Measurements from ENCODE around the gene MOB3B. TPM values are rescaled to one million over a fixed set of nuclear protein-coding genes. Genes with fewer than 3 reads are reported as not detected.

MOB3B gene
- total RNA-seq, 1 donor from 2014 or later, result 21.8 TPM

GRCh38 chr9:27554712-27555111 lies 25.1 kb upstream of the MOB3B start:
- DNase-seq (ENCODE audit: low read depth, low spot score), result no peak
- H3K27me3 Mint-ChIP-seq (ENCODE audit: low read depth), result no peaks in the 10 kb centered on the region
- H3K4me3 Mint-ChIP-seq, result no peak overlapping the region
- no peak overlapping the region for H3K27ac Mint-ChIP-seq (ENCODE audit: unreplicated experiment)
- no peaks in the 10 kb centered on the region for H3K9me3 Mint-ChIP-seq
- H3K36me3 Mint-ChIP-seq (ENCODE audit: low read depth), result peaks cover 17% of the 10 kb centered on the region
- TF ChIP-seq, protein P1, sequence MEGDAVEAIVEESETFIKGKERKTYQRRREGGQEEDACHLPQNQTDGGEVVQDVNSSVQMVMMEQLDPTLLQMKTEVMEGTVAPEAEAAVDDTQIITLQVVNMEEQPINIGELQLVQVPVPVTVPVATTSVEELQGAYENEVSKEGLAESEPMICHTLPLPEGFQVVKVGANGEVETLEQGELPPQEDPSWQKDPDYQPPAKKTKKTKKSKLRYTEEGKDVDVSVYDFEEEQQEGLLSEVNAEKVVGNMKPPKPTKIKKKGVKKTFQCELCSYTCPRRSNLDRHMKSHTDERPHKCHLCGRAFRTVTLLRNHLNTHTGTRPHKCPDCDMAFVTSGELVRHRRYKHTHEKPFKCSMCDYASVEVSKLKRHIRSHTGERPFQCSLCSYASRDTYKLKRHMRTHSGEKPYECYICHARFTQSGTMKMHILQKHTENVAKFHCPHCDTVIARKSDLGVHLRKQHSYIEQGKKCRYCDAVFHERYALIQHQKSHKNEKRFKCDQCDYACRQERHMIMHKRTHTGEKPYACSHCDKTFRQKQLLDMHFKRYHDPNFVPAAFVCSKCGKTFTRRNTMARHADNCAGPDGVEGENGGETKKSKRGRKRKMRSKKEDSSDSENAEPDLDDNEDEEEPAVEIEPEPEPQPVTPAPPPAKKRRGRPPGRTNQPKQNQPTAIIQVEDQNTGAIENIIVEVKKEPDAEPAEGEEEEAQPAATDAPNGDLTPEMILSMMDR (conservative IDR thresholded peaks at IDR 0.05), result no peak
- no peaks in the 10 kb centered on the region for H3K4me1 Mint-ChIP-seq

- Mint-ChIP-seq H3K27me3 (ENCODE audit: low read depth) (no peaks in the 10 kb centered on the region), H3K4me3 (no peak overlapping the region), H3K36me3 (ENCODE audit: low read depth) (peaks cover 18% of the 10 kb centered on the region), H3K27ac (ENCODE audit: unreplicated experiment) (no peak overlapping the region), H3K9me3 (no peaks in the 10 kb centered on the region), H3K4me1 (no peaks in the 10 kb centered on the region)
- TF ChIP-seq, protein P1 (conservative IDR thresholded peaks at IDR 0.05), result no peak
- no peak for DNase-seq (ENCODE audit: low read depth, low spot score)
These were observed 19.7 kb upstream of the MOB3B start for GRCh38 chr9:27549196-27549755.

DNA sequence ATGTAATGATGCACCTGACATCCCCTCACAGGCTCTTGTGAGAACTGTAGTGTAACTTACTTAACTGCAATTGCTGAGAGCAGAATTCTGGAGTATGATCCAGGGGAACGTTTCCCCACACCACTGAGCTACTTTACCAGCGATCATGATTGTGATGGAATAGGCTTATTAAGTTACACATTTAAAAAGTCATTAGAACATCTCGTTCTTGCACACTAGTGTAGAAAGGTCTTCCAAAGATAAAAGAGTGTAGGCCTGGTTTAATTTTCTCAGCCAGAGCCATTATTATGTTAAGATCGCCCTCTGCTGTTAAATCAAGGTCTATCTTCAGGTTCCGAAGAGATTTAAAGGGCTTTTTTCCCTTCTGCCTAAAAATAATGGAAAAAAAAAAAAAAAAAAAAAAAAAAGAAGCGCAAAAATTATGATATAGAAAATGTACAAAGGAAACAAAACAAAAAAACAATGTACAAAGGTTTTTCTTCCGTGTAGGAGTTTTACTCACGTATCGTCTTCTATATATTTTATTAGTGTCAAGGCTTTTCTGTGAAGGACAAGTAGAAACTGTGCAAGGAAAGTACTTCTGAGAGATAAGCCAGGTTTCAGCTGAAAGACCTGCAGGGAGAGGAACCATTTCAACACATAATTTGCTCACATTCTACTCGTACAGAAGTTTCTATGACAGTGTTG lies 18.6 kb upstream of the MOB3B start:
- H3K27ac Mint-ChIP-seq (ENCODE audit: unreplicated experiment), result no peak overlapping the region
- H3K9me3 Mint-ChIP-seq, result no peaks in the 10 kb centered on the region
- H3K27me3 Mint-ChIP-seq (ENCODE audit: low read depth), result no peaks in the 10 kb centered on the region
- H3K4me1 Mint-ChIP-seq, result no peaks in the 10 kb centered on the region
- H3K36me3 Mint-ChIP-seq (ENCODE audit: low read depth), result peaks cover 12% of the 10 kb centered on the region
- DNase-seq (ENCODE audit: low read depth, low spot score), result no peak
- TF ChIP-seq, protein P1 (conservative IDR thresholded peaks at IDR 0.05), result peak; percentile 73
- H3K4me3 Mint-ChIP-seq, result no peak overlapping the region

- no peak for DNase-seq (ENCODE audit: low read depth, low spot score)
- Mint-ChIP-seq H3K27ac (ENCODE audit: unreplicated experiment) (no peak overlapping the region), H3K27me3 (ENCODE audit: low read depth) (no peaks in the 10 kb centered on the region), H3K4me1 (no peaks in the 10 kb centered on the region), H3K4me3 (no peak overlapping the region), H3K9me3 (no peaks in the 10 kb centered on the region), H3K36me3 (ENCODE audit: low read depth) (peaks cover 18% of the 10 kb centered on the region)
- TF ChIP-seq, protein P1 (conservative IDR thresholded peaks at IDR 0.05), result no peak
These were observed 15.9 kb upstream of the MOB3B start for GRCh38 chr9:27545471-27545870.

- no peak overlapping the region for H3K27ac Mint-ChIP-seq (ENCODE audit: unreplicated experiment)
- H3K36me3 Mint-ChIP-seq (ENCODE audit: low read depth), result peaks cover 15% of the 10 kb centered on the region
- no peak for DNase-seq (ENCODE audit: low read depth, low spot score)
- H3K9me3 Mint-ChIP-seq, result no peaks in the 10 kb centered on the region
- H3K27me3 Mint-ChIP-seq (ENCODE audit: low read depth), result no peaks in the 10 kb centered on the region
- peaks cover 13% of the 10 kb centered on the region for H3K4me1 Mint-ChIP-seq
- TF ChIP-seq, protein P1 (conservative IDR thresholded peaks at IDR 0.05), result no peak
- no peak overlapping the region for H3K4me3 Mint-ChIP-seq
These were observed 12.9 kb upstream of the MOB3B start for GRCh38 chr9:27542508-27542907.
